Measurements from ENCODE around the gene NOTUM. TPM values are rescaled to one million over a fixed set of nuclear protein-coding genes. Genes with fewer than 3 reads are reported as not detected.

Gene NOTUM
- total and polyA plus RNA-seq, 5 experiments from 2014 or later = not detected

DNA sequence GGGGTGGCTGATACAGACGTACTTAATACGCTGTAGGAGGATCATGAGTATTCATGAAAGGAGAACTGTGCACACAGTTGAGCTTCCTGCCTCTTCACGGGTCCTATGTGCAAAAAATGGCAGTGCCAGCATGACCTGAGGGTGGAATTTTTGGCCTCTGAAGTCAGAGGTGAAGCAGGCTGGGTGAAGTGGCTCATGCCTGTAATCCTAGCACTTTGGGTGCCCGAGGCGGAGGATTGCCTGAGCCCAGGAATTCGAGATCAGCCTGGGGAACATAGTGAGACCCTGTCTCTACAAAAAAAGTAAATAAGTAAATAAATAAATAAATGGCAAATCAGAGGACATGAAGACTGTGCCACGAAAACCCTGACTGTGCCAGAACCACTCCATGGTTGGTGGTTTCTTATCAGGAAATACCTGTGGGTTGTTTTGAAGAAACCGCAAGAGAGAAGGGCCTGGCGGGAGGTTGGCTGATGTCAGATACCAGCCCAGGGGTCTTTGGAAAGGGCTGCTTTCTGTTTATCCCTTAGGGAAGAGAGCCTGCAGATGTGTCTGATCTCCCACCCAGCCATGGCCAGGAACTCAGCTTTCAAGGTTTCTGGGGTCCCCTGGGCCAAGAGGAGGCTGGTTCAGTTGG lies 19.8 kb upstream of the NOTUM start:
- Mint-ChIP-seq H3K36me3 (peaks cover 0 to 14% (median 13%) of the 10 kb centered on the region in 3 donors), H3K27me3 (no peaks in the 10 kb centered on the region), H3K4me3 (peak overlapping the region in 9 of 10 donors; percentile 18 to 96 (median 69)), H3K9me3 (no peaks in the 10 kb centered on the region), H3K27ac (peak overlapping the region in 2 of 10 donors; percentile 29 to 49), H3K4me1 (peaks cover 19 to 57% (median 44%) of the 10 kb centered on the region in 4 donors)
- ATAC-seq (no peak), DNase-seq (no peak)
- POLR2A ChIA-PET = interaction anchor here (5.4 kb wide), 1 partner anchor 13 kb away, joined by 54 read pairs; no protein-coding TSS in a partner anchor

DNA sequence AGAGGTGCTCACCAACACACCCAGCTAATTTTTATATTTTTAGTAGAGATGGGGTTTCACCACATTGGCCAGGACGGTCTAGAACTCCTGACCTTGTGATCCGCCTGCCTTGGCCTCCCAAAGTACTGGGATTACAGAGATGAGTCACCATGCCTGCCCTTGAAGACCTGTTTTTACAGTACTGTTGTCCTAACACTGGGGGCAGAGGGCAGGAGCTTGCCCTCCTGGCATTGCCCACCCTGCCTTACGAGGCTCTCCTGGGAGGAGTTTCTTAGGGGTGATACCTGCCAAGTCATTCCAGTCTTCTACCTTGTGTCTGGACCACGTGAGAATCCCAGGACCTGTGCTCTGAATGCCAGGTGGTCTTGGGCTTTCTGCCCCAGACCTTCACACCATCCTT lies 19.1 kb upstream of the NOTUM start:
- H3K9me3 Mint-ChIP-seq = no peaks in the 10 kb centered on the region

GRCh38 chr17:81978524-81979298 lies 17.7 kb upstream of the NOTUM start:
- DNase-seq = no peak
- H3K27ac Mint-ChIP-seq = peak overlapping the region in 6 of 10 donors; percentile 39 to 92 (median 80)
- H3K4me3 Mint-ChIP-seq = peak overlapping the region; percentile 64 to 96 (median 74)
- POLR2A ChIA-PET = interaction anchor here (0.6 to 5.4 kb wide), 4 partner anchors 11 to 1982 kb away, joined by 4 to 54 read pairs (median 8); partner anchors contain the start of genes CENPX and LRRC45
- no peak for ATAC-seq
- peaks cover 16 to 55% (median 44%) of the 10 kb centered on the region in 4 donors for H3K4me1 Mint-ChIP-seq
- peaks cover 0 to 2% (median 0%) of the 10 kb centered on the region in 5 donors for H3K27me3 Mint-ChIP-seq
- peaks cover 0 to 7% (median 3%) of the 10 kb centered on the region in 3 donors for H3K36me3 Mint-ChIP-seq
- H3K9me3 Mint-ChIP-seq = no peaks in the 10 kb centered on the region

More for the DNA sequence above, 19.1 kb upstream of the NOTUM start:
- no peak for DNase-seq
- Mint-ChIP-seq H3K36me3 (peaks cover 0 to 10% (median 10%) of the 10 kb centered on the region in 3 donors), H3K27me3 (no peaks in the 10 kb centered on the region), H3K4me1 (peaks cover 19 to 57% (median 44%) of the 10 kb centered on the region in 4 donors), H3K4me3 (peak overlapping the region in 9 of 10 donors; percentile 28 to 96 (median 69)), H3K27ac (peak overlapping the region in 2 of 10 donors; percentile 48 to 49)
- POLR2A ChIA-PET = interaction anchor here (0.7 to 5.4 kb wide), 2 partner anchors 12 to 118 kb away, joined by 3 to 54 read pairs; no protein-coding TSS in a partner anchor
- ATAC-seq = no peak

DNA sequence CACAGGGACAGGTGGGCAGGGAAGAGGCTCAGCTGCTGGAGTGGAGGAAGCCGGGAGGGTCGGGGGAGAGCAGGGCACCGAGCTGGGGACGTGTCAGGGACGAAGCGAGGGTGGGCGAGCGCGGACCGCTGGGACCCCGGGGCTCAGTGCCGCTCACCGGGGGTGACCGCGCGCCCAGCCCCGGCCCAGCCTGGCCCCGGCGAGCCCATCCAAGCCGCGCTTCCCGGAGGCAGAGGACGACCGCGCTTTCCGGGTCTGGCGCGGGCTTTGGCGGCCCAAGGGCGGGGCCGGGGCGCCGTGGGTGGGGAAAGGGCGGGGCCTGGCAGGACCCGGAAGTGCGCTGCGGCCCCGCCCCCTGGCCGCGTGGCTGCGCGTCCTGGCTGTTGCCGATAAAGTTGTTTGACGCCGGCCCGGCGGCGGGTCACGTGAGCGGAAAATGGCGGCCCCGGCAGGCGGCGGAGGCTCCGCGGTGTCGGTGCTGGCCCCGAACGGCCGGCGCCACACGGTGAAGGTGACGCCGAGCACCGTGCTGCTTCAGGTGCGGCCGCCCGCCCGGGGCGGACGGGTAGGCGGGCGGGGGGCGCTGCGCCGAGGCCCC lies 16.3 kb upstream of the NOTUM start, which contains the start of gene ASPSCR1:
Gene ASPSCR1 (plus strand): TSS at position 419 of the 598 bp plus-strand sequence. CDS start 18 bp downstream, at position 437.
- Mint-ChIP-seq H3K9me3 (peaks cover 0 to 4% (median 0%) of the 10 kb centered on the region in 9 donors), H3K4me1 (peaks cover 14 to 48% (median 41%) of the 10 kb centered on the region in 4 donors), H3K4me3 (peak within 1 kb of the TSS; percentile 92 to 97 (median 96)), H3K27me3 (peaks cover 0 to 2% (median 0%) of the 10 kb centered on the region in 5 donors), H3K27ac (peak within 1 kb of the TSS; percentile 91 to 99 (median 97)), H3K36me3 (peaks cover 0 to 3% (median 3%) of the 10 kb centered on the region in 3 donors)
- POLR2A ChIA-PET = interaction anchor here (0.7 to 5.4 kb wide), 11 partner anchors 10 to 739 kb away, joined by 3 to 54 read pairs (median 4); partner anchors contain the start of genes ARHGDIA, ARL16, CENPX and HGS
- ATAC-seq (peak; percentile 82 to 92), DNase-seq (peak; percentile 80 to 97 (median 92))

- peaks cover 0 to 2% (median 0%) of the 10 kb centered on the region in 5 donors for H3K27me3 Mint-ChIP-seq
- peaks cover 14 to 43% (median 40%) of the 10 kb centered on the region in 4 donors for H3K4me1 Mint-ChIP-seq
- POLR2A ChIA-PET = interaction anchor here (0.6 to 5.4 kb wide), 14 partner anchors 9 to 738 kb away, joined by 3 to 54 read pairs (median 4); partner anchors contain the start of genes ARHGDIA, ARL16, CENPX and HGS
- ATAC-seq = peak; percentile 28 to 32
- H3K27ac Mint-ChIP-seq = peak overlapping the region; percentile 91 to 99 (median 97)
- DNase-seq = peak in 4 of 10 donors; percentile 20 to 28 (median 22)
- H3K9me3 Mint-ChIP-seq = peaks cover 0 to 4% (median 0%) of the 10 kb centered on the region in 9 donors
- H3K4me3 Mint-ChIP-seq = peak overlapping the region; percentile 92 to 97 (median 96)
- H3K36me3 Mint-ChIP-seq = peaks cover 0 to 3% (median 2%) of the 10 kb centered on the region in 3 donors
Measured at GRCh38 chr17:81976332-81977210, 15.6 kb upstream of the NOTUM start.

- peaks cover 9 to 27% (median 23%) of the 10 kb centered on the region in 4 donors for H3K4me1 Mint-ChIP-seq
- POLR2A ChIA-PET = interaction anchor here (0.6 kb wide), 1 partner anchor 485 kb away, joined by 4 read pairs; no protein-coding TSS in a partner anchor
- no peaks in the 10 kb centered on the region for H3K36me3 Mint-ChIP-seq
Measured at GRCh38 chr17:81973432-81973831, 12.4 kb upstream of the NOTUM start.

DNA sequence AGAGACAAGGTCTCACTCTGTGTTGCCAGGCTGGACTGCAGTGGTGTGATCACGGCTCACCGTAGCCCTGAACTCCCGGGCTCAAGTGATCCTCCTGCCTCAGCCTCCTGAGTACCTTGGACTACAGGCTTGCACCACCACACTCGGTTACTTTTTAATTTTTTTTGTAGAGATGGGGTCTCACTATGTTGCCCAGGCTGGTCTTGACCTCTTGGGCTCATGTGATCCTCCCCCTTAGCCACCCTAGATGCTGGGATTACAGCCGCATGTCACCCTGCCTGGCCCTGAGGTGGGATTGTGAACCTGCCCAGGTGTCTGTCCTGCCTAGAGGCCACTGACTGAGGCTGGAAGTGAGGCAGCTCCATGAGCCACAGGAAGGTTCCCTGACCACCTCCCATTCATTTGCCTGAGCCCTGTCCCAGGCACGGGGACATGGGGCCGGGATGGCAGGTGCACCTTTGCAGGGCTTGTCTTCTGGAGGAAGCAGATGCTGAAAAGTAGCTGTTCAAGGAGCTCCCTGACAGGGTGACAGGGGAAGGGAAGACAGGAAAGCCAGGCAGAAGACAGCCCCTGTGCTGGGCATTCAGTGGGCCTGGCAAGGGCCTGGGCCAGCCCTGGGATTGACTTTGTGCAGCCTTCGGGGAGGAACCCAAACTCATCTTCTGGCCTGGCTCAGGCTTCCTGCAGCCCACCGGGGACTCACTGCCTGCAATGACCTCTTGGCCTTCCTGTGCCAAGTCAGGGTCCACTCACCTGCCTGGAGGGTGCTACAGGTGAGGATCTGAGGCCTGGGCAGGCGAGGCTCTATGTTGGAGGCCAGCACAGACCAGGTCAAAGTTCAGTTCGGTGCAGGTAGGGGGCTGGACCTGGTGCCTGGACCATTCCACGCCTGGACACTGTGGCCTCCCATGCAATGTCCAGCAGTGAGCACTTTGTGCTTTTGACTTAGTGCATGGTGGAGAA lies 8.1 kb upstream of the NOTUM start:
- H3K9me3 Mint-ChIP-seq = peaks cover 0 to 4% (median 0%) of the 10 kb centered on the region in 9 donors
- H3K27ac Mint-ChIP-seq = peak overlapping the region in 8 of 10 donors; percentile 11 to 89 (median 59)
- H3K36me3 Mint-ChIP-seq = no peaks in the 10 kb centered on the region
- DNase-seq (no peak), ATAC-seq (no peak)
- peaks cover 8 to 35% (median 27%) of the 10 kb centered on the region in 4 donors for H3K4me1 Mint-ChIP-seq
- POLR2A ChIA-PET = interaction anchor here (0.7 to 3.6 kb wide), 5 partner anchors 9 to 59 kb away, joined by 3 to 54 read pairs (median 13); partner anchors contain the start of genes ASPSCR1, CENPX, LRRC45 and PCYT2
- peaks cover 0 to 4% (median 0%) of the 10 kb centered on the region in 5 donors for H3K27me3 Mint-ChIP-seq
- peak overlapping the region in 5 of 10 donors; percentile 36 to 80 (median 48) for H3K4me3 Mint-ChIP-seq

More at GRCh38 chr17:81973432-81973831, 12.4 kb upstream of the NOTUM start:
- DNase-seq (no peak), ATAC-seq (no peak)
- H3K9me3 Mint-ChIP-seq = peaks cover 0 to 4% (median 0%) of the 10 kb centered on the region in 9 donors
- peaks cover 0 to 2% (median 0%) of the 10 kb centered on the region in 5 donors for H3K27me3 Mint-ChIP-seq
- H3K27ac Mint-ChIP-seq = no peak overlapping the region
- H3K4me3 Mint-ChIP-seq = no peak overlapping the region

- DNase-seq (no peak), ATAC-seq (no peak)
- H3K27me3 Mint-ChIP-seq = peaks cover 0 to 4% (median 0%) of the 10 kb centered on the region in 5 donors
- POLR2A ChIA-PET = interaction anchor here (0.7 to 3.6 kb wide), 9 partner anchors 9 to 224 kb away, joined by 3 to 54 read pairs (median 4); partner anchors contain the start of genes ASPSCR1, CENPX, LRRC45 and MAFG
- H3K27ac Mint-ChIP-seq = peak overlapping the region in 9 of 10 donors; percentile 59 to 92 (median 84)
- peaks cover 0 to 4% (median 0%) of the 10 kb centered on the region in 9 donors for H3K9me3 Mint-ChIP-seq
- no peaks in the 10 kb centered on the region for H3K36me3 Mint-ChIP-seq
- H3K4me1 Mint-ChIP-seq = peaks cover 8 to 38% (median 28%) of the 10 kb centered on the region in 4 donors
- H3K4me3 Mint-ChIP-seq = peak overlapping the region; percentile 58 to 82 (median 76)
Measured at GRCh38 chr17:81968396-81968745, 7.4 kb upstream of the NOTUM start.

- peak overlapping the region in 9 of 10 donors; percentile 59 to 92 (median 84) for H3K27ac Mint-ChIP-seq
- no peaks in the 10 kb centered on the region for H3K36me3 Mint-ChIP-seq
- DNase-seq (peak; percentile 75 to 94 (median 86)), ATAC-seq (peak; percentile 96 to 99)
- H3K4me1 Mint-ChIP-seq = peaks cover 8 to 38% (median 28%) of the 10 kb centered on the region in 4 donors
- peaks cover 0 to 4% (median 0%) of the 10 kb centered on the region in 9 donors for H3K9me3 Mint-ChIP-seq
- peaks cover 0 to 4% (median 0%) of the 10 kb centered on the region in 5 donors for H3K27me3 Mint-ChIP-seq
- POLR2A ChIA-PET = interaction anchor here (1.0 to 3.6 kb wide), 14 partner anchors 8 to 224 kb away, joined by 3 to 54 read pairs (median 4); partner anchors contain the start of genes ARHGDIA, ASPSCR1, CENPX and DCXR
- H3K4me3 Mint-ChIP-seq = peak overlapping the region; percentile 58 to 82 (median 76)
Measured at GRCh38 chr17:81967533-81968395, 6.8 kb upstream of the NOTUM start.
